Measurements from ENCODE around the gene TSPAN14. TPM values are rescaled to one million over a fixed set of nuclear protein-coding genes. Genes with fewer than 3 reads are reported as not detected.

TSPAN14 gene
- total and polyA plus RNA-seq, 5 donors from 2014 or later, result 157 to 270 (median 190) TPM

DNA sequence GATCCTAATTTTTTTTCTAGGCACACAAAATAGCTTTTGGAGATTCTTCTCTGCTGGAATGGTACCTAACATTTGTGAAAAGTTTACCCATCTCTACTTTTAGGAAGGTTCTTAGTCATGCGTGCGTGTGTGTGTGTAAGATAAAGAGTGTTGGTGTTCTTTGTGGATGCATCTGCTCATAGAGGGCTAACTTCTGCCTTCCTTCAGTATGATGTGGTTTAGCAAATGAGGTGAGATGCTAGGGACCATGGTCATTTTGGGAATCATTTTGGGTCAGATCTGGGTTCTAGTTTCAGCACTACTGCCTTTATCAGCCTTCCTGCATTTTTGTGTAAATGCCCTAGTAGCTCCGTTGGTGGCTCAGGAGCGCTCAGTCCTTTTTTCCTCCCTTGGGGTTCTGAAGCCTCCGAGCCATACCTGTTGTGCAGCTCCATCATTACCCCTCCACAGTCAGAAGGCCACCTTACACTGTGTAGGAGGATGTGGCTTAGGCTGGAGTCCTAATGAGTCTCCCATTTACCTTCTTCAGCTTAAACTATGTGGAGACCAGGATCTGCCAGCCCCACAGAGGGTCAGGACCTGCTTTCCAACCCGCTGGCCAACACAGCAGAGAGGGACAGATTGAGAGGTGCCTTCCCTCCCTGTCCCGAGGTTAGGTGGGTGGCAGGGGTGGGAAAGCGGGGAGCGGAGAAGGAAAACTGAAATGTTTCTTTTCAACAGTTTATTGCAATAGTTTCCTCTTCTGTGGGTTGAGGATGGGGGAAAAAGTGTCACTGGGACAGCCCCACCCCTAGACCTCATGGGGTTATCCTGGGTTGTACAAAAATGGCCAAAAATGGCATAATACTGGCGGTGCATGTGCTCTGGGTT is 31.2 kb downstream of the TSPAN14 start:
- peak overlapping the region; percentile 81 for H3K27ac ChIP-seq (ENCODE audit: insufficient read depth, low read length, poor library complexity, severe bottlenecking)
- no peak for ATAC-seq (ENCODE audit: low read depth in 2 of 2)
- Mint-ChIP-seq H3K4me1 (peaks cover 35 to 98% (median 81%) of the 10 kb centered on the region in 4 donors), H3K27ac (peak overlapping the region; percentile 80 to 98 (median 97)), H3K36me3 (peaks cover 42% of the 10 kb centered on the region), H3K27me3 (no peaks in the 10 kb centered on the region), H3K4me3 (peak overlapping the region; percentile 65 to 89 (median 86)), H3K9me3 (peaks cover 0 to under 1% (median 0%) of the 10 kb centered on the region in 7 donors)
- no peaks in the 10 kb centered on the region for H3K27me3 ChIP-seq (ENCODE audit: control insufficient read depth, insufficient read depth, low read length)
- no peaks in the 10 kb centered on the region for H3K9me3 ChIP-seq (ENCODE audit: control insufficient read depth in 2 of 2, low read length in 2 of 2)
- H3K4me1 ChIP-seq (ENCODE audit: control insufficient read depth, insufficient read depth, low read length, poor library complexity, severe bottlenecking), result peaks cover 84% of the 10 kb centered on the region
- DNase-seq, result no peak
- peak overlapping the region; percentile 77 for H3K4me3 ChIP-seq (ENCODE audit: low read depth, low read length)
- H3K36me3 ChIP-seq (ENCODE audit: control insufficient read depth, insufficient read depth, low read length), result peaks cover 29% of the 10 kb centered on the region

DNA sequence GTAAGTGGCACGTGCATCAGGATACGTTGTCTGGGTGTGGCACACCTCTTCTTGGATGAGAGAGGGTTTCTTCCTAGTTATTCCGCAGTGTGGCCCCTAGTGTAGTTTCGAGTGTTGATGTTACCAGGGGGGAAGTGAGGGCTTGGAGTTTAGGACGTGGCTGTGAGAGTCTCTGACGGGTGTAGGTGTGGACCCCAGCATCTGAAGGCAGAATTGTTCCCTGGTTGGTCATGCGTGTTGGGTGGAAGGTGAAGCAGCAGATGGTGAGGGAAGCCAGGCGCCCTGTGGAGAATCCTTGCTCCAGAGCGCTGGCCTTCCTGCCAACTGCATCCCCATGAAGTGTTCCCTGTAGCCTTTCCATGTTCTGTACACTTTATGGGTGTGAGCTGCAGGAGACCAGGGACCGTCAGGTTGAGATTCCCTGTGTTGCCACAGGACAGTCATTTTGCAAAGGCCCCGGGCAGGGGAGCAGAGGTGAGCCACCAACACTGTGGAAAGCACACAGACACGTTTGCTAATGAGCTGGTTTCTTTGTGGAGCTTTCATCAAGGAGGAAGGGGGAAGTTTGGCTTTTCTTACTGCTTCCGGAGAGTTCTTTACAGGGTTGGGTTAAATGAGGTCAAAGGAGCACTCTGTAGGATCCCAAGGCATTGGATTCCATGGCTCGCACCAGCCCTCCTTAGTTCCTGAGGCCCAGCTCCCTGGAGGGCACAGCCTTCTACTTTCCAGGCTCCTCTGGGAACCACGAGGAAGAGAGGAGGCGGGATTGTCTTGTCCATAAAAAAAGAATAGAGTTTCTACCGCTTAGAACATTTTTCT is 32.0 kb downstream of the TSPAN14 start:
- Mint-ChIP-seq H3K36me3 (peaks cover 44% of the 10 kb centered on the region), H3K9me3 (no peaks in the 10 kb centered on the region), H3K4me3 (peak overlapping the region; percentile 65 to 89 (median 86)), H3K27ac (peak overlapping the region; percentile 80 to 98 (median 97)), H3K27me3 (no peaks in the 10 kb centered on the region), H3K4me1 (peaks cover 36 to 98% (median 83%) of the 10 kb centered on the region in 4 donors)
- no peaks in the 10 kb centered on the region for H3K9me3 ChIP-seq (ENCODE audit: control insufficient read depth in 2 of 2, low read length in 2 of 2)
- H3K4me3 ChIP-seq (ENCODE audit: low read depth, low read length), result peak overlapping the region; percentile 77
- H3K4me1 ChIP-seq (ENCODE audit: control insufficient read depth, insufficient read depth, low read length, poor library complexity, severe bottlenecking), result peaks cover 93% of the 10 kb centered on the region
- no peak for ATAC-seq (ENCODE audit: low read depth in 2 of 2)
- peak overlapping the region; percentile 81 for H3K27ac ChIP-seq (ENCODE audit: insufficient read depth, low read length, poor library complexity, severe bottlenecking)
- no peaks in the 10 kb centered on the region for H3K27me3 ChIP-seq (ENCODE audit: control insufficient read depth, insufficient read depth, low read length)
- peaks cover 30% of the 10 kb centered on the region for H3K36me3 ChIP-seq (ENCODE audit: control insufficient read depth, insufficient read depth, low read length)
- DNase-seq, result no peak

DNA sequence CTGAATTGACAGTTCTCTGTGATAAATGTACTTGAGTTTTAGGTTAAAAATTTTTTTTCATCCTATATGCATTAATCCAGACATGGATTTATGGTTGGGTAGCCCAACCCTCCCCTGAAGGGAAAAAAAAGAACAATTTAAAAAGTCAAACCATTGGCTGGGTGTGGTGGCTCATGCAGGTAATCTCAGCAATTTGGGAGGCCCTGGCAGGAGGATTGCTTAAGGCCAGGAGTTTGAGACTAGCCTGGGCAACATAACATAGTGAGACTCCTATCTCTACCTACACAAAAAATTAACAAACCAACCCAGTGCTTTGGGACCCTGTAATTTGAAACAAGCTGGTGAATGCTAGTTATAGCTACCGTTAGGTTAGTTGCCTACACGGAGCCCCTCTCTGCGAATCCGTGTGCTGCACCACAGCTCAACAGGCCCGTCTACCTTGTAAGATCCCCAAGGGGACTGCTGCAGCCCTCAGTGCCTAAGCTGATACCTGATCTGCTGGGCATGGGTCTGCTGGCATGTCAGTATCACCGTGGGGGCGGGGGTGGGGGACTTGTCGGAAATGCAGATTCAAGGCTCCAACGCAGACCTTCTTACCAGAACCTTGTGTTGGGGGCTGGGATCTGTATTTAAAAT is 32.8 kb downstream of the TSPAN14 start:
- peaks cover 98% of the 10 kb centered on the region for H3K4me1 ChIP-seq (ENCODE audit: control insufficient read depth, insufficient read depth, low read length, poor library complexity, severe bottlenecking)
- no peaks in the 10 kb centered on the region for H3K9me3 ChIP-seq (ENCODE audit: control insufficient read depth in 2 of 2, low read length in 2 of 2)
- H3K4me3 ChIP-seq (ENCODE audit: low read depth, low read length), result peak overlapping the region; percentile 77
- H3K4me3 Mint-ChIP-seq, result peak overlapping the region; percentile 65 to 89 (median 81)
- peaks cover 30% of the 10 kb centered on the region for H3K36me3 ChIP-seq (ENCODE audit: control insufficient read depth, insufficient read depth, low read length)
- H3K27ac Mint-ChIP-seq, result peak overlapping the region; percentile 80 to 98 (median 97)
- H3K27me3 ChIP-seq (ENCODE audit: control insufficient read depth, insufficient read depth, low read length), result no peaks in the 10 kb centered on the region
- no peaks in the 10 kb centered on the region for H3K27me3 Mint-ChIP-seq
- no peaks in the 10 kb centered on the region for H3K9me3 Mint-ChIP-seq
- H3K27ac ChIP-seq (ENCODE audit: insufficient read depth, low read length, poor library complexity, severe bottlenecking), result peak overlapping the region; percentile 81
- peaks cover 43% of the 10 kb centered on the region for H3K36me3 Mint-ChIP-seq
- peaks cover 34 to 98% (median 83%) of the 10 kb centered on the region in 4 donors for H3K4me1 Mint-ChIP-seq
- ATAC-seq (ENCODE audit: low read depth in 2 of 2) (no peak), DNase-seq (no peak)

DNA sequence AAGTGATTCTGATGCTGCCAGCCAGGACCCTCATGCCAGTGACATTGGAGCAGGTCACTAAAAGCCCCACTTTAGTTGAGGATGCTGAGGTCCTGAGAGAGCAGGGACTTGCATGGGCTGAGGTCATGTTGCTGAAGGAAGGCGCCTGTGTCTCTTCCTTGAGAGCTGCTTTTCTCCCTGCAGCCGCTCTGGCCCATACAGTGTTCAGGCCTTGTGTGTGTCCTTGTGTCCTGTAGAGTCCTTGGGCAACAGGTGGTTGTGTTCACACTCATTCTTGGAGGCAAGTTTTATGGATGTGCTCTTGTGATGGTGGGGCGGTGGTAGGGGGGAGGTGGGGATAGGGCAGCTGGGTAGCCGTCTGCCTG is 33.3 kb downstream of the TSPAN14 start:
- Mint-ChIP-seq H3K4me1 (peaks cover 34 to 98% (median 84%) of the 10 kb centered on the region in 4 donors), H3K9me3 (no peaks in the 10 kb centered on the region), H3K27me3 (no peaks in the 10 kb centered on the region), H3K27ac (peak overlapping the region; percentile 80 to 98 (median 97)), H3K36me3 (peaks cover 45% of the 10 kb centered on the region), H3K4me3 (peak overlapping the region; percentile 65 to 89 (median 81))
- Histone ChIP-seq H3K27me3 (ENCODE audit: control insufficient read depth, insufficient read depth, low read length) (no peaks in the 10 kb centered on the region), H3K9me3 (ENCODE audit: control insufficient read depth in 2 of 2, low read length in 2 of 2) (no peaks in the 10 kb centered on the region), H3K4me1 (ENCODE audit: control insufficient read depth, insufficient read depth, low read length, poor library complexity, severe bottlenecking) (peaks cover 97% of the 10 kb centered on the region), H3K4me3 (ENCODE audit: low read depth, low read length) (peak overlapping the region; percentile 77), H3K36me3 (ENCODE audit: control insufficient read depth, insufficient read depth, low read length) (peaks cover 32% of the 10 kb centered on the region), H3K27ac (ENCODE audit: insufficient read depth, low read length, poor library complexity, severe bottlenecking) (peak overlapping the region; percentile 81)
- DNase-seq (no peak), ATAC-seq (ENCODE audit: low read depth in 2 of 2) (no peak)

DNA sequence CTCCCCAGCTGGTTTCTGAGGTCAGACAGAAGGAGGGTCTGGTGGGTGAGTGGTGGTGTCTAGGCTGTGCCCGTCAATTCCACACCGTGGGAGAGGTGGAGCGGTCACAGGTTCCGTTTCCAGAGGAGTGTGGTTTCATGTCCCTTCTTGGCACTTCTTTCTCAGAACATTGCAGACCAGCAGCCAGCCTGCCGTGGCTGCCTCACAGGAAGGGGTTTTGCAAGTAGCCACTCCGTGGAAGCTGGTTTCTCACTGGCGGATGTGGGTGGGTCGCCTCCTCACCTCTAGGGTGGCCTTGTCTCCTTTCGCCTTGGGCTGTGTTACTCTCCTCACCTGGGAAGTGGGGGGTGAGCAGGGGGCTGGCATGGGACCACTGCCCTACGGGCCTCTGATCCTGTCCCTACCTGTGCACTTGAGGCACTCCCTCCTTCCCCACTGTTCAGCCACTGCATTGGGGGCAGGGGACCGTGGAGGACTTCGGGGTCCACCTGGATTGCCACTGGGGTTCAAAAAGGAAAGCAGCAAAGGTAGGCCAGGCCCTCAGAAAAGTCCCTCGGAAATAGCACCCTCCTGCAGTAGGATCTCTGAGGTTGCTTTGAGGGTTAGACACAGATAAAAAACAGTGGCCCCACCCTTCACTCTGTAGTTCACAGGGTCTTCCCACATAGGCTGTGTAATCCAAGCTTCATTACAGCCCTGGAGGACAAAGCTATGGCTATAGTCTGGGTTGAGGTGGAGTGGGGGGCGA is 33.9 kb downstream of the TSPAN14 start:
- Histone ChIP-seq H3K27me3 (ENCODE audit: control insufficient read depth, insufficient read depth, low read length) (no peaks in the 10 kb centered on the region), H3K9me3 (ENCODE audit: control insufficient read depth in 2 of 2, low read length in 2 of 2) (no peaks in the 10 kb centered on the region), H3K27ac (ENCODE audit: insufficient read depth, low read length, poor library complexity, severe bottlenecking) (peak overlapping the region; percentile 81), H3K4me3 (ENCODE audit: low read depth, low read length) (peak overlapping the region; percentile 77), H3K4me1 (ENCODE audit: control insufficient read depth, insufficient read depth, low read length, poor library complexity, severe bottlenecking) (peaks cover 96% of the 10 kb centered on the region), H3K36me3 (ENCODE audit: control insufficient read depth, insufficient read depth, low read length) (peaks cover 32% of the 10 kb centered on the region)
- Mint-ChIP-seq H3K4me3 (peak overlapping the region; percentile 65 to 89 (median 81)), H3K36me3 (peaks cover 48% of the 10 kb centered on the region), H3K27me3 (no peaks in the 10 kb centered on the region), H3K4me1 (peaks cover 34 to 98% (median 85%) of the 10 kb centered on the region in 4 donors), H3K27ac (peak overlapping the region; percentile 80 to 98 (median 97)), H3K9me3 (no peaks in the 10 kb centered on the region)
- DNase-seq, result peak; percentile 31 to 90 (median 61)
- peak; percentile 73 to 78 for ATAC-seq (ENCODE audit: low read depth in 2 of 2)

DNA sequence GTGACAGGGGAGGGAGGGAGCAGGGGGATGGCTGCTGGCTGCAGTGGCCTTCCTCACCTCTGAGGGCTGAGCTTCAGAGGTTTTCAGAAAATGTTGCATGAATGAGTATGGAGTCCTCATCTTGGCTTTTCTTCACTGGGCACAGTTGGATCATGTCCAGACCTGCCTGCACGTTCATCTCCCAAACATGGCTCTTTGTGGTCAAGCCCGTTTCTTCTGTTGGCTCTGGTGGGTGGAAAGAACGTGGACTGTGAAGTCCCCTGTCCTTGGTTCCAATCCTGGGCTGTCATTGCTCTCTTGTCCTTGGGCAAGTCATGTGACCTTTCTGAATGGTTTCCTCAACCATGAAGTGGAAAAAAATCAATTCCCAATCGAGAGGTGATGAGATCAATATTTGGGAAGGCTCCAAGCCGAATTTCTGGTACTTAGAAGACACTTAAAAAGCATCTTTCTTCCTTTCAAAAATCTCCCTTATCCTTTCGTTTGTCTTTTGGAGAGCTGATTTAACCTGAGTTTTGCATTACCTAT is 34.5 kb downstream of the TSPAN14 start:
- Histone ChIP-seq H3K27ac (ENCODE audit: insufficient read depth, low read length, poor library complexity, severe bottlenecking) (peak overlapping the region; percentile 81), H3K27me3 (ENCODE audit: control insufficient read depth, insufficient read depth, low read length) (no peaks in the 10 kb centered on the region), H3K4me3 (ENCODE audit: low read depth, low read length) (peak overlapping the region; percentile 77), H3K9me3 (ENCODE audit: control insufficient read depth in 2 of 2, low read length in 2 of 2) (no peaks in the 10 kb centered on the region), H3K36me3 (ENCODE audit: control insufficient read depth, insufficient read depth, low read length) (peaks cover 29% of the 10 kb centered on the region), H3K4me1 (ENCODE audit: control insufficient read depth, insufficient read depth, low read length, poor library complexity, severe bottlenecking) (peaks cover 96% of the 10 kb centered on the region)
- H3K27me3 Mint-ChIP-seq, result no peaks in the 10 kb centered on the region
- DNase-seq (no peak), ATAC-seq (ENCODE audit: low read depth in 2 of 2) (no peak)
- peak overlapping the region; percentile 65 to 91 (median 88) for H3K4me3 Mint-ChIP-seq
- H3K9me3 Mint-ChIP-seq, result peaks cover 0 to 2% (median 0%) of the 10 kb centered on the region in 7 donors
- peak overlapping the region; percentile 61 to 98 (median 97) for H3K27ac Mint-ChIP-seq
- H3K4me1 Mint-ChIP-seq, result peaks cover 38 to 98% (median 85%) of the 10 kb centered on the region in 4 donors
- H3K36me3 Mint-ChIP-seq, result peaks cover 45% of the 10 kb centered on the region
